ENCODE results near the gene OR5B21. TPM values are rescaled to one million over a fixed set of nuclear protein-coding genes. Genes with fewer than 3 reads are reported as not detected.

The OR5B21 gene
- total RNA-seq, 1 donor from 2014 or later = not detected

DNA sequence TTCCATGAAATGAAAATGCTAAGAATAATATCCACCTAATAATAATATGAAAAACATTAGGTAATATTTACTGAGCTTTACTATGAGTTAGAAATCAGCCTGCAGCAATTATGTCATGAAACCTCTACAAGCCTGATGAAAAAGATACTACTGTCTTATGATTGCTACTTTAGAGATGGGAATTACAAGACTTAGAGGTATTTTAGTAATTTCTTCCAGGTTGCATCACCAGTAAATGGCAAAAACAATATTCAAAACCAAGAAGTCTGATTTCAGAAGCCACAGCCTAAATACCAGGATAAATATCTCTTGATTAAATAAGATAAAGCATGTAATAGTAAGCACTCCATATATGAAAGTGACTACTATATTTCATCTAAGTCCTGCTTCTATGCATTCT lies 13.8 kb downstream of the OR5B21 start:
- DNase-seq (ENCODE audit: low spot score) (no peak), ATAC-seq (no peak)

- DNase-seq (ENCODE audit: low spot score) = no peak
- ATAC-seq = no peak
Measured at GRCh38 chr11:58493676-58494075, 14.2 kb downstream of the OR5B21 start.

- no peak for ATAC-seq
- DNase-seq (ENCODE audit: low spot score) = no peak
Measured at GRCh38 chr11:58490827-58491226, 17.1 kb downstream of the OR5B21 start.

DNA sequence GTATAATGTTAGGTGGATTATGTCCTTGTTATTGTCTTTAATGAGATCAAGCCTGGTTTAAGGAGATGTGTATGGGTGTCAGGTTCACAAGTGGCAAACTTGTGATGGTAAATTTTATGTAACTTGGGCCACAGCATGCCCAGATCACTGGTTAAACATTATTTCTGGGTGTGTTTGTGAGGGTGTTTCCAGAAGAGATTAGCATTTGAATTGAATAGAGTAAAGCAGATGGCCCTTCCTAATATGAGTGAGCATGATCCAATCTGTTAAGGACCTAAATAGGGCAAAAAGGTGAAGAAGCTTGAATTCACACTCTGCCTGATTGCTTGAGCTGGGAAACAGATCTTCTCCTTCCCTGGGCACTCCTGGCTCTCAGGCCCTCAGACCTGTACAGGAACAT lies 20.7 kb downstream of the OR5B21 start:
- ATAC-seq (no peak), DNase-seq (ENCODE audit: low spot score) (no peak)

DNA sequence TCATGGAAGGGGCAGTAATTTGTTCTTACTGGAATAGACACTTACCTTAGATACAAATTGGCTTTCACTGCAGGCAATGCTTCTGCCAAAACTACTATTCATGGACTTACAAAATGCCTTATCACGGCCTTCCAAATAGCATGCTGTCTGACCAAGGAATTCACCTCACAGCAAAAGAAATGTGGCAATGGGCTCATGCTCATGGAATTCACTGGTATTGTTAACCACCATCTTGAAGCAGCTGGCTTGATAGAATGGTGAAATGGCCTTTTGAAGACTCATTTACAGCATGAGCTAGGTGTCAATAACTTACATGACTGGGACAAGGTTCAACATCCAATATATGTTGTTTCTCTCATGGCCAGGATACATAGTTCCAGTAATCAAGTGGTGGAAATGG lies 21.9 kb downstream of the OR5B21 start:
- DNase-seq (ENCODE audit: low spot score) (no peak), ATAC-seq (no peak)

GRCh38 chr11:58471892-58472291 lies 36.0 kb downstream of the OR5B21 start:
- DNase-seq (ENCODE audit: low spot score) = no peak
- ATAC-seq = no peak

GRCh38 chr11:58466293-58466692 lies 41.6 kb downstream of the OR5B21 start:
- ATAC-seq (no peak), DNase-seq (ENCODE audit: low spot score) (no peak)

- ATAC-seq = no peak
- DNase-seq (ENCODE audit: low spot score) = no peak
Measured at GRCh38 chr11:58465690-58466089, 42.2 kb downstream of the OR5B21 start.

Other genes with a start within 250 kb of the OR5B21 start
- not detected for gene OR10W1, start 239.8 kb downstream of the OR5B21 start, total RNA-seq
- not detected for gene OR5B17, start 149.0 kb downstream of the OR5B21 start, total RNA-seq
- gene OR5B3, start 101.2 kb downstream of the OR5B21 start, total RNA-seq = not detected
- not detected for gene OR5B2, start 80.0 kb downstream of the OR5B21 start, total RNA-seq
- not detected for gene OR5B12, start 65.9 kb downstream of the OR5B21 start, total RNA-seq
- gene LPXN, start 67.8 kb upstream of the OR5B21 start, total RNA-seq = 3.4 TPM
- 19.3 TPM for gene ZFP91, start 71.0 kb upstream of the OR5B21 start, total RNA-seq
- gene CNTF, start 114.6 kb upstream of the OR5B21 start, total RNA-seq = 0.50 TPM
- 270 TPM for gene GLYAT, start 223.8 kb upstream of the OR5B21 start, total RNA-seq

Data from left lobe of liver (tissue), 2 donors.